Cardiac septum (tissue), 1 donor: ENCODE results near the gene IL34. TPM values are rescaled to one million over a fixed set of nuclear protein-coding genes. Genes with fewer than 3 reads are reported as not detected.

Experiments
- DNase-seq: peaks from one replicate; pipeline ENCODE4 v3.0.0-alpha.2; 2020; ENCODE audit warnings: low spot score
- intact Hi-C: fragments of 100-400 bp; cut with DNase I; formaldehyde crosslinking; loops from one replicate; pipeline ENCODE4 v1.14.0; 2022
- total RNA-seq: library from RNA; stranded (reverse); fragmentation: NEBNext Ultra II Directional; extraction: Animal tissue kit (Norgen Biotek cat#: 25700); gene quantifications from one replicate; pipeline ENCODE4 v1.2.1, GENCODE V29; 2021
- donor health status: DM: no; HTN: no; CAD: no.

IL34 gene
- total RNA-seq, 1 donor from 2014 or later, result 1.2 TPM

- no peak for DNase-seq
- intact Hi-C loops, result no loop called here
Observed at GRCh38 chr16:70694868-70695218, 48.5 kb downstream of the IL34 start.

GRCh38 chr16:70695331-70696070 is 49.1 kb downstream of the IL34 start:
- intact Hi-C loops, result no loop called here
- DNase-seq, result peak; percentile 86

GRCh38 chr16:70696355-70696754 is 50.0 kb downstream of the IL34 start:
- DNase-seq, result no peak
- intact Hi-C loops, result no loop called here

- DNase-seq, result no peak
- intact Hi-C loops, result no loop called here
Observed at GRCh38 chr16:70696952-70697593, 50.7 kb downstream of the IL34 start.

- intact Hi-C loops, result no loop called here
- no peak for DNase-seq
Observed at GRCh38 chr16:70697594-70698170, 51.3 kb downstream of the IL34 start.

- intact Hi-C loops, result no loop called here
- DNase-seq, result no peak
Observed at GRCh38 chr16:70698901-70699300, 52.5 kb downstream of the IL34 start.

GRCh38 chr16:70699696-70700095 is 53.3 kb downstream of the IL34 start:
- intact Hi-C loops, result no loop called here
- DNase-seq, result no peak

- intact Hi-C loops, result no loop called here
- DNase-seq, result peak; percentile 82
Observed at GRCh38 chr16:70700101-70701020, 54.0 kb downstream of the IL34 start.

- DNase-seq, result no peak
- intact Hi-C loops, result no loop called here
Observed at GRCh38 chr16:70701036-70701435, 54.7 kb downstream of the IL34 start.

- intact Hi-C loops, result no loop called here
- no peak for DNase-seq
Observed at GRCh38 chr16:70701596-70701995, 55.2 kb downstream of the IL34 start.

- DNase-seq, result no peak
- intact Hi-C loops, result no loop called here
Observed at GRCh38 chr16:70701998-70702397, 55.6 kb downstream of the IL34 start.

- intact Hi-C loops, result no loop called here
Observed at GRCh38 chr16:70702624-70703023, 56.3 kb downstream of the IL34 start.

GRCh38 chr16:70703041-70703834 is 56.9 kb downstream of the IL34 start:
- intact Hi-C loops, result no loop called here
- no peak for DNase-seq

More at GRCh38 chr16:70702624-70703023, 56.3 kb downstream of the IL34 start:
- DNase-seq, result no peak

GRCh38 chr16:70703835-70704381 is 57.5 kb downstream of the IL34 start:
- no peak for DNase-seq
- intact Hi-C loops, result no loop called here

- no peak for DNase-seq
- intact Hi-C loops, result no loop called here
Observed at GRCh38 chr16:70704586-70704985, 58.2 kb downstream of the IL34 start.

GRCh38 chr16:70705056-70705455 is 58.7 kb downstream of the IL34 start:
- intact Hi-C loops, result no loop called here
- no peak for DNase-seq

- no peak for DNase-seq
- intact Hi-C loops, result no loop called here
Observed at GRCh38 chr16:70706948-70707465, 60.6 kb downstream of the IL34 start.

- DNase-seq, result no peak
- intact Hi-C loops, result no loop called here
Observed at GRCh38 chr16:70708366-70709246, 62.2 kb downstream of the IL34 start.
